Measurements from ENCODE around the gene ARMC9. TPM values are rescaled to one million over a fixed set of nuclear protein-coding genes. Genes with fewer than 3 reads are reported as not detected.

ARMC9 gene
- total and polyA plus RNA-seq, 2 of the 13 experiments (the other 11 are each of a cell fraction or from before 2014, with no cell fraction given) = 9.1 to 12.8 TPM

DNA sequence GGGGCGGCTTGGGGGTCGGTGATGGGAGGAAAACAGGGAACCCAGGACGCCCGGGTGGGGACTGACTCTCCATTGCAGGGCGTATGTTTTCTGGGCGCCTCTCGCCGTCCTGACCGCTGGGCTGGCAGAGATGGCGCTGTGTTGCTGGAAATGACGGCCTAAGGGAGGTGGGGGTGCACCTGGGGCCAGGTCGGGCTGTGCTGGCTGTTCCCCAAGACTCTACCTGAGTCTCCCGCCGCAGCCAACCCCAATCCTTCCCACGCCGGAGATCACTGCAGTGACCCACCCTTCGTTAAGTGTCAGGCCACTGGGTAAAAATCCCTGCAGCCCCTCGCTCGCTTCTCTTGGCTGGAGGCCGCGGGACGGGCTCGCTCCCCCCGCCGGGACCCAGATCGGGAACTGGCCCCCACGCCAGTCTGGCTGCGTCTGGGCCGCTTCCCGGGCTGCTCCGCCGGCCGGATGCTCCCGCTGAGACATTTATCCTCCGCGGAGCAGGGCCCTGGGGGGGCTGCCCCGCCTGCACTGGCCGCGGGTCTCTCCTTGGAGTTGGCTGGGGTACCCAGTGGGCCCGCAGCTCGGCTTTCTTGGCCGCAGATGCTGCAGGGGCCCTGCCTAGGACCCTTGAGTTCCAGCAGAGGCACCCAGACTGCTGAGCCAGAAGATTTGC lies 7.8 kb upstream of the ARMC9 start (continued):
- TF ChIP-seq ZNF337 (CRISPR knock-in tag; IDR thresholded peaks at IDR 0.05; ENCODE audit: borderline replicate concordance, low read depth) (no peak), GZF1 (CRISPR knock-in tag; IDR thresholded peaks at IDR 0.05) (peak; percentile 29; the same call in 1 of the 2 replicates), CENPX (CRISPR knock-in tag; IDR thresholded peaks at IDR 0.05) (no peak), SKI (IDR thresholded peaks at IDR 0.05; ENCODE audit: partially characterized antibody) (peak; percentile 52), ZNF776 (CRISPR knock-in tag; IDR thresholded peaks at IDR 0.05) (0 out of 2 replicates have a peak, but pooled peaks have one; percentile 10), ZNF263 (CRISPR knock-in tag; IDR thresholded peaks at IDR 0.05) (peak; percentile 11; the same call in 1 of the 2 replicates), ZNF558 (CRISPR knock-in tag; IDR thresholded peaks at IDR 0.05; ENCODE audit: borderline replicate concordance) (no peak), SNRNP70 (IDR thresholded peaks at IDR 0.05; ENCODE audit: low read depth, low read length) (no peak), RBM22 (optimal IDR thresholded peaks at IDR 0.05; ENCODE audit: low read length) (no peak), ZFX (CRISPR knock-in tag; IDR thresholded peaks at IDR 0.05; ENCODE audit: low read depth) (peak; percentile 83)
- TF ChIP-seq, protein P1, sequence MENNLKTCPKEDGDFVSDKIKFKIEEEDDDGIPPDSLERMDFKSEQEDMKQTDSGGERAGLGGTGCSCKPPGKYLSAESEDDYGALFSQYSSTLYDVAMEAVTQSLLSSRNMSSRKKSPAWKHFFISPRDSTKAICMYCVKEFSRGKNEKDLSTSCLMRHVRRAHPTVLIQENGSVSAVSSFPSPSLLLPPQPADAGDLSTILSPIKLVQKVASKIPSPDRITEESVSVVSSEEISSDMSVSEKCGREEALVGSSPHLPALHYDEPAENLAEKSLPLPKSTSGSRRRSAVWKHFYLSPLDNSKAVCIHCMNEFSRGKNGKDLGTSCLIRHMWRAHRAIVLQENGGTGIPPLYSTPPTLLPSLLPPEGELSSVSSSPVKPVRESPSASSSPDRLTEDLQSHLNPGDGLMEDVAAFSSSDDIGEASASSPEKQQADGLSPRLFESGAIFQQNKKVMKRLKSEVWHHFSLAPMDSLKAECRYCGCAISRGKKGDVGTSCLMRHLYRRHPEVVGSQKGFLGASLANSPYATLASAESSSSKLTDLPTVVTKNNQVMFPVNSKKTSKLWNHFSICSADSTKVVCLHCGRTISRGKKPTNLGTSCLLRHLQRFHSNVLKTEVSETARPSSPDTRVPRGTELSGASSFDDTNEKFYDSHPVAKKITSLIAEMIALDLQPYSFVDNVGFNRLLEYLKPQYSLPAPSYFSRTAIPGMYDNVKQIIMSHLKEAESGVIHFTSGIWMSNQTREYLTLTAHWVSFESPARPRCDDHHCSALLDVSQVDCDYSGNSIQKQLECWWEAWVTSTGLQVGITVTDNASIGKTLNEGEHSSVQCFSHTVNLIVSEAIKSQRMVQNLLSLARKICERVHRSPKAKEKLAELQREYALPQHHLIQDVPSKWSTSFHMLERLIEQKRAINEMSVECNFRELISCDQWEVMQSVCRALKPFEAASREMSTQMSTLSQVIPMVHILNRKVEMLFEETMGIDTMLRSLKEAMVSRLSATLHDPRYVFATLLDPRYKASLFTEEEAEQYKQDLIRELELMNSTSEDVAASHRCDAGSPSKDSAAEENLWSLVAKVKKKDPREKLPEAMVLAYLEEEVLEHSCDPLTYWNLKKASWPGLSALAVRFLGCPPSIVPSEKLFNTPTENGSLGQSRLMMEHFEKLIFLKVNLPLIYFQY (CRISPR knock-in tag; IDR thresholded peaks at IDR 0.05; ENCODE audit: borderline replicate concordance) = no peak
- TF ChIP-seq, protein P2, sequence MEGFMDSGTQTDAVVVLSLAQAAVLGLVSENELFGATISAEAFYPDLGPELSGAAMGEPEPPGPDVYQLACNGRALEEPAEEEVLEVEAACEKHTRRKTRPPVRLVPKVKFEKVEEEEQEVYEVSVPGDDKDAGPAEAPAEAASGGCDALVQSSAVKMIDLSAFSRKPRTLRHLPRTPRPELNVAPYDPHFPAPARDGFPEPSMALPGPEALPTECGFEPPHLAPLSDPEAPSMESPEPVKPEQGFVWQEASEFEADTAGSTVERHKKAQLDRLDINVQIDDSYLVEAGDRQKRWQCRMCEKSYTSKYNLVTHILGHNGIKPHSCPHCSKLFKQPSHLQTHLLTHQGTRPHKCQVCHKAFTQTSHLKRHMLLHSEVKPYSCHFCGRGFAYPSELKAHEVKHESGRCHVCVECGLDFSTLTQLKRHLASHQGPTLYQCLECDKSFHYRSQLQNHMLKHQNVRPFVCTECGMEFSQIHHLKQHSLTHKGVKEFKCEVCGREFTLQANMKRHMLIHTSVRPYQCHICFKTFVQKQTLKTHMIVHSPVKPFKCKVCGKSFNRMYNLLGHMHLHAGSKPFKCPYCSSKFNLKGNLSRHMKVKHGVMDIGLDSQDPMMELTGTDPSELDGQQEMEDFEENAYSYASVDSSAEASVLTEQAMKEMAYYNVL (CRISPR knock-in tag; IDR thresholded peaks at IDR 0.05; ENCODE audit: borderline replicate concordance) = 0 out of 2 replicates have a peak, but pooled peaks have one; percentile 4
- TF ChIP-seq, protein P3, sequence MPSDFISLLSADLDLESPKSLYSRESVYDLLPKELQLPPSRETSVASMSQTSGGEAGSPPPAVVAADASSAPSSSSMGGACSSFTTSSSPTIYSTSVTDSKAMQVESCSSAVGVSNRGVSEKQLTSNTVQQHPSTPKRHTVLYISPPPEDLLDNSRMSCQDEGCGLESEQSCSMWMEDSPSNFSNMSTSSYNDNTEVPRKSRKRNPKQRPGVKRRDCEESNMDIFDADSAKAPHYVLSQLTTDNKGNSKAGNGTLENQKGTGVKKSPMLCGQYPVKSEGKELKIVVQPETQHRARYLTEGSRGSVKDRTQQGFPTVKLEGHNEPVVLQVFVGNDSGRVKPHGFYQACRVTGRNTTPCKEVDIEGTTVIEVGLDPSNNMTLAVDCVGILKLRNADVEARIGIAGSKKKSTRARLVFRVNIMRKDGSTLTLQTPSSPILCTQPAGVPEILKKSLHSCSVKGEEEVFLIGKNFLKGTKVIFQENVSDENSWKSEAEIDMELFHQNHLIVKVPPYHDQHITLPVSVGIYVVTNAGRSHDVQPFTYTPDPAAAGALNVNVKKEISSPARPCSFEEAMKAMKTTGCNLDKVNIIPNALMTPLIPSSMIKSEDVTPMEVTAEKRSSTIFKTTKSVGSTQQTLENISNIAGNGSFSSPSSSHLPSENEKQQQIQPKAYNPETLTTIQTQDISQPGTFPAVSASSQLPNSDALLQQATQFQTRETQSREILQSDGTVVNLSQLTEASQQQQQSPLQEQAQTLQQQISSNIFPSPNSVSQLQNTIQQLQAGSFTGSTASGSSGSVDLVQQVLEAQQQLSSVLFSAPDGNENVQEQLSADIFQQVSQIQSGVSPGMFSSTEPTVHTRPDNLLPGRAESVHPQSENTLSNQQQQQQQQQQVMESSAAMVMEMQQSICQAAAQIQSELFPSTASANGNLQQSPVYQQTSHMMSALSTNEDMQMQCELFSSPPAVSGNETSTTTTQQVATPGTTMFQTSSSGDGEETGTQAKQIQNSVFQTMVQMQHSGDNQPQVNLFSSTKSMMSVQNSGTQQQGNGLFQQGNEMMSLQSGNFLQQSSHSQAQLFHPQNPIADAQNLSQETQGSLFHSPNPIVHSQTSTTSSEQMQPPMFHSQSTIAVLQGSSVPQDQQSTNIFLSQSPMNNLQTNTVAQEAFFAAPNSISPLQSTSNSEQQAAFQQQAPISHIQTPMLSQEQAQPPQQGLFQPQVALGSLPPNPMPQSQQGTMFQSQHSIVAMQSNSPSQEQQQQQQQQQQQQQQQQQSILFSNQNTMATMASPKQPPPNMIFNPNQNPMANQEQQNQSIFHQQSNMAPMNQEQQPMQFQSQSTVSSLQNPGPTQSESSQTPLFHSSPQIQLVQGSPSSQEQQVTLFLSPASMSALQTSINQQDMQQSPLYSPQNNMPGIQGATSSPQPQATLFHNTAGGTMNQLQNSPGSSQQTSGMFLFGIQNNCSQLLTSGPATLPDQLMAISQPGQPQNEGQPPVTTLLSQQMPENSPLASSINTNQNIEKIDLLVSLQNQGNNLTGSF (CRISPR knock-in tag; IDR thresholded peaks at IDR 0.05) = no peak
- TF ChIP-seq, protein P4, sequence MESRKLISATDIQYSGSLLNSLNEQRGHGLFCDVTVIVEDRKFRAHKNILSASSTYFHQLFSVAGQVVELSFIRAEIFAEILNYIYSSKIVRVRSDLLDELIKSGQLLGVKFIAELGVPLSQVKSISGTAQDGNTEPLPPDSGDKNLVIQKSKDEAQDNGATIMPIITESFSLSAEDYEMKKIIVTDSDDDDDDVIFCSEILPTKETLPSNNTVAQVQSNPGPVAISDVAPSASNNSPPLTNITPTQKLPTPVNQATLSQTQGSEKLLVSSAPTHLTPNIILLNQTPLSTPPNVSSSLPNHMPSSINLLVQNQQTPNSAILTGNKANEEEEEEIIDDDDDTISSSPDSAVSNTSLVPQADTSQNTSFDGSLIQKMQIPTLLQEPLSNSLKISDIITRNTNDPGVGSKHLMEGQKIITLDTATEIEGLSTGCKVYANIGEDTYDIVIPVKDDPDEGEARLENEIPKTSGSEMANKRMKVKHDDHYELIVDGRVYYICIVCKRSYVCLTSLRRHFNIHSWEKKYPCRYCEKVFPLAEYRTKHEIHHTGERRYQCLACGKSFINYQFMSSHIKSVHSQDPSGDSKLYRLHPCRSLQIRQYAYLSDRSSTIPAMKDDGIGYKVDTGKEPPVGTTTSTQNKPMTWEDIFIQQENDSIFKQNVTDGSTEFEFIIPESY (CRISPR knock-in tag; IDR thresholded peaks at IDR 0.05) = peak; percentile 56; the same call in 1 of the 2 replicates

Data from HepG2 (cell line).